Glomerular visceral epithelial cell (primary cell): Measurements from ENCODE around the gene ZNF296.

Experiments used
- DNase-seq: peaks from one replicate; pipeline ENCODE4 v3.0.0-alpha.2; 2016; ENCODE audit errors: extremely low spot score

The ZNF296 gene

DNA sequence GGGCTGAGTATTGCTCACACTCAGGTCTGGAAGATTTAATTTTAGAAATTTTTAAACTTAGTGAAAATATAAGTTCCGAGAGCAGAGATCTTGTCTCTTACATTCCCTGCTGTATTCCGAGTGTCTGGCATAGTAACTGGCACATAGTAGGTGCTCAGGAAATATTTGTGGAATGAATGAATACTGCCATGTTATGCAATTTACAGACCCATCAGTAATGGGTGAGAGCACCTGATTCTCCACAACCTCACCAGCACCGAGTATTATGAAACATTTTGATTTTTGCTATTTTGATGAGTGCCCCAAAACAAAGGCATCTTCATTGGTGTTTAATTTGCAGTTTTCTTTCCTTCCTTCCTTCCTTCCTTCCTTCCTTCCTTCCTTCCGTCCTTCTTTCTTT lies 53.2 kb downstream of the ZNF296 start:
- no peak for DNase-seq

- no peak for DNase-seq
These were observed 54.3 kb downstream of the ZNF296 start for GRCh38 chr19:45021971-45022370.
